Chondrocyte (in vitro differentiated cells): ENCODE measurements around the gene PSORS1C1. TPM values are rescaled to one million over a fixed set of nuclear protein-coding genes. Genes with fewer than 3 reads are reported as not detected.
A peak's percentile ranks its signal among the peaks of the same experiment; 100 is the strongest.

ENCODE experiments used
- DNase-seq: peaks from one replicate; pipeline ENCODE4 v3.0.0; 2021; ENCODE audit warnings: mixed read lengths, low spot score
- H3K27ac Mint-ChIP-seq: one replicate; pipeline ENCODE4 v1.8.0; 2021; ENCODE audit warnings: mild to moderate bottlenecking, moderate library complexity, mixed read lengths; ENCODE audit not compliant: unreplicated experiment
- H3K27me3 Mint-ChIP-seq: 2 replicates; pipeline ENCODE4 v1.8.0; 2021; ENCODE audit warnings: low read depth, mixed read lengths
- H3K36me3 Mint-ChIP-seq: 2 replicates; pipeline ENCODE4 v1.8.0; 2021; ENCODE audit warnings: low read depth, mixed read lengths
- H3K4me1 Mint-ChIP-seq: 2 replicates; pipeline ENCODE4 v1.8.0; 2021; ENCODE audit warnings: low read depth, mild to moderate bottlenecking, mixed read lengths
- H3K4me3 Mint-ChIP-seq: one replicate; pipeline ENCODE4 v1.8.0; 2021; ENCODE audit warnings: mild to moderate bottlenecking, moderate library complexity, mixed read lengths; ENCODE audit not compliant: unreplicated experiment
- H3K9me3 Mint-ChIP-seq: 2 replicates; pipeline ENCODE4 v1.8.0; 2021; ENCODE audit warnings: low read depth, mixed read lengths
- CTCF ChIP-seq: fragments of 200-600 bp; sonication (generic); IDR thresholded peaks from 2 replicates; pipeline ENCODE4 v1.5.0; 2021; ENCODE audit warnings: antibody characterized with exemption, mild to moderate bottlenecking, moderate library complexity
- total RNA-seq: library from RNA; stranded (reverse); gene quantifications from 3 replicates; pipeline ENCODE4 v1.2.1, GENCODE V29; 2021

The PSORS1C1 gene
- total RNA-seq, 1 donor from 2014 or later: 5.5 TPM

GRCh38 chr6:31122791-31123706 is 8.4 kb downstream of the PSORS1C1 start:
- Mint-ChIP-seq H3K9me3 (no peaks in the 10 kb centered on the region), H3K36me3 (no peaks in the 10 kb centered on the region), H3K27me3 (peaks cover 3% of the 10 kb centered on the region), H3K4me3 (no peak overlapping the region), H3K4me1 (peaks cover 51% of the 10 kb centered on the region), H3K27ac (peak overlapping the region; percentile 94)
- no peak for DNase-seq
- no peak for TF ChIP-seq CTCF

GRCh38 chr6:31125162-31125561 is 10.6 kb downstream of the PSORS1C1 start:
- Mint-ChIP-seq H3K27me3 (peaks cover 8% of the 10 kb centered on the region), H3K36me3 (no peaks in the 10 kb centered on the region), H3K4me3 (no peak overlapping the region), H3K4me1 (peaks cover 53% of the 10 kb centered on the region), H3K27ac (peak overlapping the region; percentile 41), H3K9me3 (no peaks in the 10 kb centered on the region)
- no peak for TF ChIP-seq CTCF
- DNase-seq: no peak

- H3K27ac Mint-ChIP-seq: peak overlapping the region; percentile 41
- no peak overlapping the region for H3K4me3 Mint-ChIP-seq
- H3K36me3 Mint-ChIP-seq: no peaks in the 10 kb centered on the region
- peaks cover 8% of the 10 kb centered on the region for H3K27me3 Mint-ChIP-seq
- peaks cover 53% of the 10 kb centered on the region for H3K4me1 Mint-ChIP-seq
- no peak for TF ChIP-seq CTCF
- no peak for DNase-seq
- no peaks in the 10 kb centered on the region for H3K9me3 Mint-ChIP-seq
Observed at GRCh38 chr6:31125586-31126363, 11.2 kb downstream of the PSORS1C1 start.

GRCh38 chr6:31126396-31127175 is 12.0 kb downstream of the PSORS1C1 start:
- TF ChIP-seq CTCF: peak; percentile 12
- Mint-ChIP-seq H3K36me3 (no peaks in the 10 kb centered on the region), H3K4me1 (peaks cover 53% of the 10 kb centered on the region), H3K9me3 (no peaks in the 10 kb centered on the region), H3K27ac (peak overlapping the region; percentile 59), H3K27me3 (peaks cover 8% of the 10 kb centered on the region), H3K4me3 (no peak overlapping the region)
- no peak for DNase-seq
